GM19025 (cell line): ENCODE data around the gene ADAD2.

Source experiments
- ATAC-seq: cut with Tn5 transposase; IDR thresholded peaks from one replicate; pipeline ENCODE4 v1.9.1; 2021; ENCODE audit warnings: mild to moderate bottlenecking, low read depth, moderate library complexity; ENCODE audit not compliant: unreplicated experiment

Gene ADAD2

GRCh38 chr16:84190731-84191388 lies at the start of gene ADAD2:
TSS of gene ADAD2 (plus strand) at chr16:84191157. CDS start at chr16:84191231, 74 bp downstream.
- ATAC-seq, result no peak

- no peak for ATAC-seq
These were observed 47.9 kb upstream of the ADAD2 start for GRCh38 chr16:84143081-84143480.

GRCh38 chr16:84143784-84144199 lies 47.2 kb upstream of the ADAD2 start:
- ATAC-seq, result no peak

DNA sequence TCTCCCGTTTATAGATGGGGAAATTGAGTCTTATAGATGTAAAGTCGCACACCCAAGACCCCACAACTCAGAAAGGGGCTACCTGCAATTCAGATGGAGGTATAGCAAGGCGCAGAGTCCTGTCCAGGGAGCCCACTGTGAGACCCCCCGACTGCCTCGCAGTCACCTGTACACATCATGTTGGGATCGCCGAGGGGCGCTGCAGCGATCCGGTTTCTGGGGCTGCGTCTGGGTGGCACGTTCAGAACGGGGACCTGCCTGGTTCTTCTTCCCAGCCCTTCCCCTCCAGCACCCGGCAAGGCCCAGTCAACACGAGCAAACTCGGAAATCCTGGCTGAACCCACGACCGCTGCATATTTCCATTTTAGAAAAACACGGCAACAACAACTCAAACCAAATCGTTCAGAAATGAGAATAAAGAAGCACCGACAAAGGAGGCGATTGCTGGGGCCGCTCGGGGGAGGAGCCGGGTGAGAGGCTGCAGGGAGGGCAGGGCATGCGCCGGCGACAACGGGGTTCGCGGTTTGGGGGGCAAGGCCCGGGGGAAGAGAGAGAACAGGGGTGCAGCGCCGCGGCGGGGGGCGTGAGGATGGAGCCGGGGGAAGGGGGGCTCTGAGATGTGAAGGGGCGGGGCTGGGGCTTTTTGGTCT lies 46.6 kb upstream of the ADAD2 start:
- ATAC-seq, result no peak

GRCh38 chr16:84144859-84145639 lies 45.9 kb upstream of the ADAD2 start, which contains the start of the genes DNAAF1 and HSDL1:
TSS of gene DNAAF1 (plus strand) at chr16:84145308. CDS start at chr16:84145441, 133 bp downstream.
TSS of gene HSDL1 (minus strand) at chr16:84145177. CDS start at chr16:84131321, 13,856 bp downstream.
- peak; percentile 78 for ATAC-seq

- no peak for ATAC-seq
These were observed 40.0 kb upstream of the ADAD2 start for GRCh38 chr16:84150926-84151325.

DNA sequence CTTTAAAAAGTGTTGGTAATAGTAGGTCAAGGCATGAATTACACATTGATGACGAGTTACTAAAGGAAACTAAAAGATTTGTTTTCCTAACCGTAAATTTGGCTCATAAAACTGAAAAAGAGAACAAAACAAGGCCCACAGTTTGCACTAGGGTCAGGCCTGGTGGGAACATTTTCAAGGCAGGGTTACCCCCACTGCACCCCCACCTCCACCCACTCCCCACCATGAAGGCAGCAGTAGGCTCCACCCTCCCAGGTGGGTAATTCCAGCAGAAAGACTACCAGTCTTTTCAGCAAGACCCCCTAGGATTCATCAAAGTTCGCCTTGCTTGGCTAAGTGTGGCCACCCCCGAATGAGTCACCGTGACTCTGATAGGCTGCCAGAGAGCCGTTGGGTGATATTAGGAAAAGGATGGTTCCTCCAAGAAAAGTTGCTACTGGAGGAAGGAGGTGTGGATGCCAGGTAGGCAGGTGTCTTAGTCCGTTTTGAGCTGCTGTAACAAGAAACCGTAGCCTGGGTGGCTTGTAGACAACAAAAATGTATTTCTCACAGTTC lies 37.2 kb upstream of the ADAD2 start:
- ATAC-seq, result no peak

- ATAC-seq, result no peak
These were observed 35.7 kb upstream of the ADAD2 start for GRCh38 chr16:84155226-84155625.

- ATAC-seq, result no peak
These were observed 35.2 kb upstream of the ADAD2 start for GRCh38 chr16:84155771-84156170.

GRCh38 chr16:84156342-84156784 lies 34.6 kb upstream of the ADAD2 start:
- no peak for ATAC-seq

GRCh38 chr16:84159007-84159406 lies 31.9 kb upstream of the ADAD2 start:
- ATAC-seq, result no peak

GRCh38 chr16:84159800-84160199 lies 31.2 kb upstream of the ADAD2 start:
- ATAC-seq, result no peak

GRCh38 chr16:84161037-84161436 lies 29.9 kb upstream of the ADAD2 start:
- ATAC-seq, result no peak

DNA sequence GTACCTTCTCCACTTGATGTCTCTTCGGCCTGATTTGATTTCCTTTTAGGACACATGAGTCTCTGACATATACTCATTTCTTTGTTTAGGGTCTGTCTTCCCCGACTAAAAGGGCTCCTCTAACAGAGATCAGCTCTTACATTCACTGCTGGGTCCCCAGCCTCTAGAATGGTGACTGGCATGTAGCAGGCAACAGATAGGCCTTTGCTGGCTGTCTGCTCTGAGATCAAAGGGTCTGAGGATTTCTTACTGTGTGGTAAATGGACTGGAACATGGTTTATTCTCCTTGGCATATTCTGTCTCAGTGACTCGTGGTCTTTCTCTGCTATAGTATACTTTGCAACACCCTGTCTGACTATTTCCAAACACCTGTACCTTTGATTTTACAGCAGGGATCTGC lies 29.2 kb upstream of the ADAD2 start:
- ATAC-seq, result no peak

DNA sequence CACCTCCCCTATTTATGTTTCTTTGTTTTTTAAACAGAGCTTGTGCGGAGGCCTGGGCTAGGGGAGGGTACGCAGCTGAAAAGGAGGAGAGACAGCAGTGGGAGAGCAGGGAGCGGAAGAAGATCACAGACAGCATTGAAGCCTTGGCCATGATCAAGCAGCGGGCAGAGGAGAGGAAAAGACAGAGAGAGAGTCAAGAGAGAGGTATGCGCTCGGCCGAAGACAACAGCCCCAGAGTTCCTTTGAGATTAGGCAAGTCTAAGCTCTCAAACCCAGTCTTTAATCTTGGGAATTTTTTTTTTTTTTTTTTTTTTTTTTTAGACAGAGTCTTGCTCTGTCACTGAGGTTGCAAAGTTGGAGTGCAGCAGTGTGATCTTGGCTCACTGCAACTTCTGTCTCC lies 25.2 kb upstream of the ADAD2 start:
- ATAC-seq, result no peak

- ATAC-seq, result no peak
These were observed 23.9 kb upstream of the ADAD2 start for GRCh38 chr16:84166796-84167695.

DNA sequence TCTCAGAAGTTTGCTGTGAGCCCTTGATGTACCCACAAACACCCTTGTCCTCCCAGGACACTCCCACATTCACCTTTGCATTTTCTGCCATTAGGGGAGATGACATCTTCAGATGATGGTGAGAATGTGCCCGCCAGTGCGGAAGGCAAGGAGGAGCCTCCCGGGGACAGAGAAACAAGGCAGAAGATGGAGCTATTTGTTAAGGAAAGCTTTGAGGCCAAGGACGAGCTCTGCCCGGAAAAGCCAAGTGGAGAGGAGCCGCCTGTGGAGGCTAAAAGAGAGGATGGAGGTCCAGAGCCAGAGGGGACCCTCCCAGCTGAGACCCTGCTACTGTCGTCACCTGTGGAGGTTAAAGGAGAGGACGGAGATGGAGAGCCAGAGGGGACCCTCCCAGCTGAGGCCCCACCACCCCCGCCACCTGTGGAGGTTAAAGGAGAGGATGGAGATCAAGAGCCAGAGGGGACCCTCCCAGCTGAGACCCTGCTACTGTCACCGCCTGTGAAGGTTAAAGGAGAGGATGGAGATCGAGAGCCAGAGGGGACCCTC lies 21.1 kb upstream of the ADAD2 start:
- no peak for ATAC-seq

DNA sequence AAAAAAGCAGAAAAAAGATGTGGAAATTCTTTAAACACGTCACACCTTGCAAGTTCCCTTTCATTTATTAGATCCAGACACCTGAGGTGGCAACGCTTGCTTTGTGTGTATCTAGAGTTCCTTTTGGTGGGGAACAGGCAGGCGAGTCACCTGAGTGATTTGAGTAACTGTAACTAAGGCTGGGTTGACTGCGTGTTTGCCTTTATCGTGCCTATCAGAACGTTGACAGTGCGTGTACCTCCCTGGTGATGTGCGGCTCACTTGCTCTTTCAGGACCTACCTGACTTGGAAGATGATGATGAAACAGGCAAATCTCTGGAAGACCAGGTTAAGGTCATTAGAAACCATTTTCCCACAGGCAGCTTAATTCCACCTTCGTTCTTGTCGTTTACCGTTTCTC lies 16.6 kb upstream of the ADAD2 start:
- no peak for ATAC-seq

- peak; percentile 87 for ATAC-seq
These were observed 15.4 kb upstream of the ADAD2 start for GRCh38 chr16:84175350-84176081.
